K562 (cell line): Measurements from ENCODE around the gene NET1. TPM values are rescaled to one million over a fixed set of nuclear protein-coding genes. Genes with fewer than 3 reads are reported as not detected.

ENCODE experiments used
- CHD4 ChIP-seq: fragments of 200-600 bp; sonication (generic); IDR thresholded peaks from 3 replicates; pipeline ENCODE4 v1.6.1; 2012; ENCODE audit warnings: low read depth, mild to moderate bottlenecking, mixed read lengths, low read length, inconsistent platforms; ENCODE audit not compliant: insufficient read depth, insufficient replicate concordance, poor library complexity, severe bottlenecking
- CREM ChIP-seq: IDR thresholded peaks from 2 replicates; pipeline ENCODE4 v1.6.1; 2014; ENCODE audit warnings: antibody characterized with exemption, low read depth
- HOXB6 ChIP-seq: fragments of 250-450 bp; sonication (Bioruptor Pico); IDR thresholded peaks from 2 replicates; pipeline ENCODE4 v1.5.1; 2022; ENCODE audit warnings: mild to moderate bottlenecking, borderline replicate concordance
- MYC ChIP-seq, 2 experiments: fragments of 250-450 bp in 1 of 2; sonication (Bioruptor Pico) in 1 of 2; IDR thresholded peaks; 2 replicates each; pipeline versions ENCODE4 v1.5.1 to v1.6.1; 2012 to 2021; ENCODE audit warnings: low read depth in 2 of 2, borderline replicate concordance in 1 of 2, improper control_type of control experiment in 1 of 2, low read length in 1 of 2, mild to moderate bottlenecking in 1 of 2, moderate library complexity in 1 of 2
- SRSF9 ChIP-seq: fragments of 200-400 bp; formaldehyde crosslinking; IDR thresholded peaks from 2 replicates; pipeline ENCODE4 v1.6.1; 2017; ENCODE audit warnings: low read depth, low read length, borderline replicate concordance
- TEAD2 ChIP-seq: fragments of 450-650 bp; IDR thresholded peaks from 2 replicates; pipeline ENCODE4 v1.6.1; 2016; ENCODE audit warnings: missing genetic modification characterization, control low read depth, missing compliant biosample characterization
- ZNF347 ChIP-seq: fragments of 450-650 bp; formaldehyde crosslinking; IDR thresholded peaks from 2 replicates; pipeline ENCODE4 v1.4.0; 2020; ENCODE audit warnings: low read depth, mild to moderate bottlenecking, moderate library complexity
- polyA plus RNA-seq, 8 experiments: library from polyadenylated mRNA; depleted of rRNA in 4 of 8; stranded (reverse) in 5 of 8; unstranded in 3 of 8; fragments of >200 nt; fragmentation: Nextera tagmentation in 2 of 8; fragmentation: Illumina TruSeq in 1 of 8; extraction: Ambion mirVana in 2 of 8; extraction: Trizol in 1 of 8; gene quantifications; 2 replicates each; pipeline versions ENCODE4 v1.2.1 to v1.2.3, GENCODE V29; 2011 to 2014; ENCODE audit warnings: inconsistent platforms in 1 of 8, missing spikeins in 1 of 8
- total RNA-seq, 7 experiments: library from RNA; depleted of rRNA in 6 of 7; stranded (reverse); fragments of >200 nt in 6 of 7; fragmentation: Illumina TruSeq in 2 of 7; extraction: Trizol in 2 of 7; gene quantifications; 2 replicates each; pipeline versions ENCODE4 v1.2.1 to v1.2.3, GENCODE V29; 2011 to 2021; ENCODE audit warnings: low replicate concordance in 1 of 7
- TF ChIP-seq, protein P1 (sequence below): sonication (generic); formaldehyde crosslinking; IDR thresholded peaks from 2 replicates; pipeline ENCODE4 v1.8.1; 2023; ENCODE audit warnings: mild to moderate bottlenecking, missing genetic modification reagents
- TF ChIP-seq, protein P2 (sequence below): fragments of 250-450 bp; sonication (Bioruptor Pico); IDR thresholded peaks from 2 replicates; pipeline ENCODE4 v1.9.0; 2021; ENCODE audit warnings: mild to moderate bottlenecking
- TF ChIP-seq, protein P3 (sequence below): fragments of 450-650 bp; formaldehyde crosslinking; IDR thresholded peaks from 2 replicates; pipeline ENCODE4 v1.4.0; 2022; ENCODE audit warnings: mild to moderate bottlenecking, moderate library complexity
- TF ChIP-seq, protein P4 (sequence below): sonication (generic); formaldehyde crosslinking; IDR thresholded peaks from 2 replicates; pipeline ENCODE4 v1.8.0; 2022; ENCODE audit warnings: missing genetic modification reagents, mild to moderate bottlenecking, borderline replicate concordance
- TF ChIP-seq, protein P5 (sequence below): fragments of 450-650 bp; formaldehyde crosslinking; IDR thresholded peaks from 2 replicates; pipeline ENCODE4 v1.4.0; 2020; ENCODE audit warnings: mild to moderate bottlenecking, moderate library complexity

Gene NET1
- total and polyA plus RNA-seq, 9 of the 15 experiments (the other 6 are each of a cell fraction or from before 2014, with no cell fraction given): 47.4 to 258 (median 106) TPM

DNA sequence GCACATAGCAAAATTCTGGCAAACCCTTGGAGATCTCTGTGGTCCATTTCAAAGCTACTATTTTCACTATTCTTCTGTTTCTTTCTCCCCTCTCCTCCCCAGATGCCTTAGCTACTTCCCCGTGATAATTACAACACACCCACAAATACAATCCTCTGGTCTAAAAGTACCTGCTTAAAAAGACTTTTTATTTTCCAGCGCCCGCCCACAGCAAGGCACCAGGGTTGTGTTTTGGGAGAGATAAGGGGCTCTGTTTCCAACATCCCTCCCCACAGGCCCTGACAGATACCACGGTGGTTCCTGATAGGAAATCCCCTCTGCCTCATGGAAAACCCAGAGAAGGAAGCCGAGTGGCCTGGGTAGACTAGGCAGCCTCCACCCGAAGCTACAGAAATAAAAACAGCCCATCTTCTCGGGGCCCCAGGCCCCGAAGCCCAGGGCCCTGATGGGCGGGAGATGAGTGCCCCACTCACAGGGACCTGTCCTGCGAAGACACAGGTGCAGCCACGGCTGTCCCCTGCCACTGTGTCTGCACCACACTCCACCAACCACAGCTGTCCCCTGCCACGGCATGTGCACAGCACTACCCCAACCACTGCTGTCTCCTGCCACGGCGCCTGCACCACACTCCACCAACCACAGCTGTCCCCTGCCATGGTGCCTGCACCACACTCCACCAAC is 67.3 kb downstream of the NET1 start (continued):
- TF ChIP-seq MYC (IDR thresholded peaks at IDR 0.05; ENCODE audit: low read depth, low read length): peak; percentile 66; the same call in 1 of the 2 replicates
- TF ChIP-seq MYC (CRISPR knock-in tag; IDR thresholded peaks at IDR 0.05; ENCODE audit: borderline replicate concordance, low read depth): no peak
- peak; percentile 50; the same call in 1 of the 2 replicates for TF ChIP-seq CREM
- TF ChIP-seq, protein P1, sequence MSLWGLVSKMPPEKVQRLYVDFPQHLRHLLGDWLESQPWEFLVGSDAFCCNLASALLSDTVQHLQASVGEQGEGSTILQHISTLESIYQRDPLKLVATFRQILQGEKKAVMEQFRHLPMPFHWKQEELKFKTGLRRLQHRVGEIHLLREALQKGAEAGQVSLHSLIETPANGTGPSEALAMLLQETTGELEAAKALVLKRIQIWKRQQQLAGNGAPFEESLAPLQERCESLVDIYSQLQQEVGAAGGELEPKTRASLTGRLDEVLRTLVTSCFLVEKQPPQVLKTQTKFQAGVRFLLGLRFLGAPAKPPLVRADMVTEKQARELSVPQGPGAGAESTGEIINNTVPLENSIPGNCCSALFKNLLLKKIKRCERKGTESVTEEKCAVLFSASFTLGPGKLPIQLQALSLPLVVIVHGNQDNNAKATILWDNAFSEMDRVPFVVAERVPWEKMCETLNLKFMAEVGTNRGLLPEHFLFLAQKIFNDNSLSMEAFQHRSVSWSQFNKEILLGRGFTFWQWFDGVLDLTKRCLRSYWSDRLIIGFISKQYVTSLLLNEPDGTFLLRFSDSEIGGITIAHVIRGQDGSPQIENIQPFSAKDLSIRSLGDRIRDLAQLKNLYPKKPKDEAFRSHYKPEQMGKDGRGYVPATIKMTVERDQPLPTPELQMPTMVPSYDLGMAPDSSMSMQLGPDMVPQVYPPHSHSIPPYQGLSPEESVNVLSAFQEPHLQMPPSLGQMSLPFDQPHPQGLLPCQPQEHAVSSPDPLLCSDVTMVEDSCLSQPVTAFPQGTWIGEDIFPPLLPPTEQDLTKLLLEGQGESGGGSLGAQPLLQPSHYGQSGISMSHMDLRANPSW (CRISPR knock-in tag): no peak
- TF ChIP-seq, protein P2, sequence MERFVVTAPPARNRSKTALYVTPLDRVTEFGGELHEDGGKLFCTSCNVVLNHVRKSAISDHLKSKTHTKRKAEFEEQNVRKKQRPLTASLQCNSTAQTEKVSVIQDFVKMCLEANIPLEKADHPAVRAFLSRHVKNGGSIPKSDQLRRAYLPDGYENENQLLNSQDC (CRISPR knock-in tag): no peak
- no peak for TF ChIP-seq HOXB6
- TF ChIP-seq, protein P3, sequence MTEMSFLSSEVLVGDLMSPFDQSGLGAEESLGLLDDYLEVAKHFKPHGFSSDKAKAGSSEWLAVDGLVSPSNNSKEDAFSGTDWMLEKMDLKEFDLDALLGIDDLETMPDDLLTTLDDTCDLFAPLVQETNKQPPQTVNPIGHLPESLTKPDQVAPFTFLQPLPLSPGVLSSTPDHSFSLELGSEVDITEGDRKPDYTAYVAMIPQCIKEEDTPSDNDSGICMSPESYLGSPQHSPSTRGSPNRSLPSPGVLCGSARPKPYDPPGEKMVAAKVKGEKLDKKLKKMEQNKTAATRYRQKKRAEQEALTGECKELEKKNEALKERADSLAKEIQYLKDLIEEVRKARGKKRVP (CRISPR knock-in tag): no peak
- no peak for TF ChIP-seq ZNF347 (CRISPR knock-in tag)
- TF ChIP-seq SRSF9: no peak
- TF ChIP-seq, protein P4, sequence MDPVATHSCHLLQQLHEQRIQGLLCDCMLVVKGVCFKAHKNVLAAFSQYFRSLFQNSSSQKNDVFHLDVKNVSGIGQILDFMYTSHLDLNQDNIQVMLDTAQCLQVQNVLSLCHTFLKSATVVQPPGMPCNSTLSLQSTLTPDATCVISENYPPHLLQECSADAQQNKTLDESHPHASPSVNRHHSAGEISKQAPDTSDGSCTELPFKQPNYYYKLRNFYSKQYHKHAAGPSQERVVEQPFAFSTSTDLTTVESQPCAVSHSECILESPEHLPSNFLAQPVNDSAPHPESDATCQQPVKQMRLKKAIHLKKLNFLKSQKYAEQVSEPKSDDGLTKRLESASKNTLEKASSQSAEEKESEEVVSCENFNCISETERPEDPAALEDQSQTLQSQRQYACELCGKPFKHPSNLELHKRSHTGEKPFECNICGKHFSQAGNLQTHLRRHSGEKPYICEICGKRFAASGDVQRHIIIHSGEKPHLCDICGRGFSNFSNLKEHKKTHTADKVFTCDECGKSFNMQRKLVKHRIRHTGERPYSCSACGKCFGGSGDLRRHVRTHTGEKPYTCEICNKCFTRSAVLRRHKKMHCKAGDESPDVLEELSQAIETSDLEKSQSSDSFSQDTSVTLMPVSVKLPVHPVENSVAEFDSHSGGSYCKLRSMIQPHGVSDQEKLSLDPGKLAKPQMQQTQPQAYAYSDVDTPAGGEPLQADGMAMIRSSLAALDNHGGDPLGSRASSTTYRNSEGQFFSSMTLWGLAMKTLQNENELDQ: no peak
- TF ChIP-seq, protein P5, sequence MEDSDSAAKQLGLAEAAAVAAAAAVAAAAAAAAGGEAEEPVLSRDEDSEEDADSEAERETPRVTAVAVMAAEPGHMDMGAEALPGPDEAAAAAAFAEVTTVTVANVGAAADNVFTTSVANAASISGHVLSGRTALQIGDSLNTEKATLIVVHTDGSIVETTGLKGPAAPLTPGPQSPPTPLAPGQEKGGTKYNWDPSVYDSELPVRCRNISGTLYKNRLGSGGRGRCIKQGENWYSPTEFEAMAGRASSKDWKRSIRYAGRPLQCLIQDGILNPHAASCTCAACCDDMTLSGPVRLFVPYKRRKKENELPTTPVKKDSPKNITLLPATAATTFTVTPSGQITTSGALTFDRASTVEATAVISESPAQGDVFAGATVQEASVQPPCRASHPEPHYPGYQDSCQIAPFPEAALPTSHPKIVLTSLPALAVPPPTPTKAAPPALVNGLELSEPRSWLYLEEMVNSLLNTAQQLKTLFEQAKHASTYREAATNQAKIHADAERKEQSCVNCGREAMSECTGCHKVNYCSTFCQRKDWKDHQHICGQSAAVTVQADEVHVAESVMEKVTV (CRISPR knock-in tag): peak; percentile 17; the same call in 1 of the 2 replicates
- no peak for TF ChIP-seq CHD4
- TF ChIP-seq TEAD2: no peak
